ENCODE measurements around the gene CFAP74. TPM values are rescaled to one million over a fixed set of nuclear protein-coding genes. Genes with fewer than 3 reads are reported as not detected.

The CFAP74 gene
- total RNA-seq, 6 experiments from 2014 or later = 0.16 to 3.5 (median 0.32) TPM; not detected in 1

- intact Hi-C loops (cut with DNase I) = no loop called here
- Histone ChIP-seq H3K4me3 (peak overlapping the region; percentile 58 to 63 (median 61)), H3K9me3 (no peaks in the 10 kb centered on the region), H3K36me3 (no peaks in the 10 kb centered on the region), H3K27me3 (no peaks in the 10 kb centered on the region), H3K4me1 (peaks cover 0 to 19% (median 8%) of the 10 kb centered on the region in 4 donors), H3K27ac (no peak overlapping the region)
- TF ChIP-seq POLR2A (IDR thresholded peaks at IDR 0.05) (no peak), CTCF (IDR thresholded peaks at IDR 0.05) (no peak)
- ATAC-seq = no peak
- DNase-seq = peak in 2 of 3 donors; percentile 54 to 57
- WGBS (ENCODE audit: insufficient coverage, low coverage, low lambda C conversion rate, missing lambda C conversion rate) = 33% methylated on average over 4 of the region's 46 CpGs
Measured at GRCh38 chr1:1917995-1918900, 85.3 kb downstream of the CFAP74 start.

- Histone ChIP-seq H3K27me3 (no peaks in the 10 kb centered on the region), H3K4me1 (peaks cover 0 to 11% (median 5%) of the 10 kb centered on the region in 4 donors), H3K4me3 (no peak overlapping the region), H3K9me3 (no peaks in the 10 kb centered on the region), H3K27ac (no peak overlapping the region), H3K36me3 (no peaks in the 10 kb centered on the region)
- DNase-seq = peak in 2 of 3 donors; percentile 49 to 58
- WGBS (ENCODE audit: insufficient coverage, low coverage, low lambda C conversion rate, missing lambda C conversion rate) = 96% methylated on average over 5 of the region's 14 CpGs
- no peak for ATAC-seq
- intact Hi-C loops (cut with DNase I) = no loop called here
- TF ChIP-seq POLR2A (IDR thresholded peaks at IDR 0.05) (no peak), CTCF (IDR thresholded peaks at IDR 0.05) (no peak)
Measured at GRCh38 chr1:1917304-1917976, 86.1 kb downstream of the CFAP74 start.

DNA sequence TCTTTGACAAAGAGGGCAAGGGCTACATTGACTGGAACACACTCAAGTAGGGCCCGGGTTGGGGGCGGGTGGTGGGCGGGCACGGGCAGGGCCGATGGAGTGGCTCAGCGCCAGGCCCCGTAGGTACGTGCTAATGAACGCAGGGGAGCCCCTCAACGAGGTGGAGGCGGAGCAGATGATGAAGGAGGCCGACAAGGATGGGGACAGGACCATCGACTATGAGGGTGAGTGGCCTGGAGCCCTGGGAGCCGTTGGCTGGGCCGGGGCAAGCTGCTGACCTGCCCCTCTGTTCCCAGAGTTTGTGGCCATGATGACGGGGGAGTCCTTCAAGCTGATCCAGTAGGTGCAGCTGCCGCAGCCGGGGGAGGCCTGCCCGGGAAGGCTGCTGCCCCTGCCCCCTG, 86.7 kb downstream of the CFAP74 start:
- intact Hi-C loops (cut with DNase I) = no loop called here
- DNase-seq = peak in 2 of 3 donors; percentile 54 to 56
- no peak overlapping the region for H3K27ac ChIP-seq

More for the DNA sequence above, 86.7 kb downstream of the CFAP74 start:
- TF ChIP-seq CTCF (IDR thresholded peaks at IDR 0.05) (no peak), POLR2A (IDR thresholded peaks at IDR 0.05) (no peak)
- 88% methylated on average over 12 of the region's 19 CpGs for WGBS (ENCODE audit: insufficient coverage, low coverage, low lambda C conversion rate, missing lambda C conversion rate)
- peaks cover 0 to 10% (median 5%) of the 10 kb centered on the region in 4 donors for H3K4me1 ChIP-seq
- ATAC-seq = no peak
- H3K9me3 ChIP-seq = no peaks in the 10 kb centered on the region
- H3K36me3 ChIP-seq = no peaks in the 10 kb centered on the region
- no peak overlapping the region for H3K4me3 ChIP-seq
- H3K27me3 ChIP-seq = no peaks in the 10 kb centered on the region
